CD14-positive monocyte (primary cell): Measurements from ENCODE around the gene FAM117A. TPM values are rescaled to one million over a fixed set of nuclear protein-coding genes. Genes with fewer than 3 reads are reported as not detected.

Experiments
- DNase-seq, 3 donors: peaks; one replicate each; pipeline ENCODE4 v3.0.0-alpha.2; 2011 to 2022
- H2AFZ ChIP-seq: 2 replicates; pipeline ENCODE4 v1.6.0; 2012; ENCODE audit warnings: mild to moderate bottlenecking, low read depth, low read length, inconsistent platforms; ENCODE audit not compliant: insufficient read depth, poor library complexity, severe bottlenecking
- H3K27ac ChIP-seq, 2 donors: 1 replicate in 1 of 2; 2 replicates in 1 of 2; pipeline ENCODE4 v1.5.1; 2012 to 2013; ENCODE audit warnings: low read length in 2 of 2, control low read depth in 1 of 2, inconsistent platforms in 1 of 2, low read depth in 1 of 2, mild to moderate bottlenecking in 1 of 2
- H3K27me3 ChIP-seq, 2 donors: one replicate each; pipeline versions ENCODE4 v1.6.0 to v1.6.1; 2011 to 2013; ENCODE audit warnings: low read length in 2 of 2; ENCODE audit not compliant: control insufficient read depth in 2 of 2, insufficient read depth in 2 of 2
- H3K36me3 ChIP-seq, 2 donors: replicated peaks in 1 of 2; 1 replicate in 1 of 2; 2 replicates in 1 of 2; pipeline versions ENCODE4 v1.5.1 to v1.6.1; 2012 to 2013; ENCODE audit warnings: low read length in 2 of 2, control low read depth in 1 of 2, inconsistent platforms in 1 of 2, mild to moderate bottlenecking in 1 of 2; ENCODE audit not compliant: insufficient read depth in 2 of 2, control insufficient read depth in 1 of 2
- H3K4me1 ChIP-seq, 2 donors: 1 replicate in 1 of 2; 2 replicates in 1 of 2; pipeline versions ENCODE4 v1.5.1 to v1.6.1; 2012 to 2013; ENCODE audit warnings: low read length in 2 of 2, control low read depth in 1 of 2, inconsistent platforms in 1 of 2, mild to moderate bottlenecking in 1 of 2, moderate library complexity in 1 of 2; ENCODE audit not compliant: insufficient read depth in 2 of 2, control insufficient read depth in 1 of 2
- H3K4me2 ChIP-seq: replicated peaks from 2 replicates; pipeline ENCODE3; 2012; ENCODE audit warnings: low read length, moderate library complexity, mild to moderate bottlenecking; ENCODE audit not compliant: poor library complexity, severe bottlenecking; ENCODE audit errors: extremely low read depth
- H3K4me3 ChIP-seq, 3 experiments: fragments of 200-600 bp in 1 of 3; sonication (generic) in 1 of 3; replicated peaks in 1 of 3; 1 replicate in 2 of 3; 2 replicates in 1 of 3; pipeline ENCODE4 v1.5.1; 2011 to 2013; ENCODE audit warnings: low read length in 3 of 3, mild to moderate bottlenecking in 3 of 3, control low read depth in 2 of 3, low read depth in 2 of 3, inconsistent platforms in 1 of 3, moderate library complexity in 1 of 3
- H3K79me2 ChIP-seq: 2 replicates; pipeline ENCODE4 v1.6.0; 2012; ENCODE audit warnings: mild to moderate bottlenecking, control low read depth, inconsistent platforms, low read length, moderate library complexity; ENCODE audit not compliant: insufficient read depth
- H3K9ac ChIP-seq: 2 replicates; pipeline ENCODE4 v1.6.0; 2017; ENCODE audit warnings: low read length, mild to moderate bottlenecking; ENCODE audit not compliant: insufficient read depth, poor library complexity, severe bottlenecking
- H3K9me3 ChIP-seq, 2 donors: replicated peaks in 1 of 2; 1 replicate in 1 of 2; 2 replicates in 1 of 2; pipeline versions ENCODE4 v1.5.1 to v1.6.1; 2012 to 2013; ENCODE audit warnings: low read length in 2 of 2, control low read depth in 1 of 2; ENCODE audit not compliant: control insufficient read depth in 1 of 2, insufficient read depth in 1 of 2
- H4K20me1 ChIP-seq: 2 replicates; pipeline ENCODE4 v1.6.0; 2012; ENCODE audit warnings: mild to moderate bottlenecking, low read length, control low read depth, moderate library complexity; ENCODE audit not compliant: insufficient read depth
- H3K27ac Mint-ChIP-seq, 7 donors: one replicate each; pipeline ENCODE4 v1.8.0; 2020; ENCODE audit warnings: mild to moderate bottlenecking in 7 of 7, mixed read lengths in 7 of 7, moderate library complexity in 6 of 7, inconsistent platforms in 2 of 7
- H3K27me3 Mint-ChIP-seq, 3 donors: one replicate each; pipeline ENCODE4 v1.8.0; 2021 to 2022; ENCODE audit warnings: low read depth in 3 of 3, mild to moderate bottlenecking in 3 of 3, mixed read lengths in 3 of 3, moderate library complexity in 3 of 3, inconsistent platforms in 1 of 3
- H3K36me3 Mint-ChIP-seq, 2 donors: one replicate each; pipeline ENCODE4 v1.8.0; 2020; ENCODE audit warnings: mixed read lengths in 2 of 2, inconsistent platforms in 1 of 2, mild to moderate bottlenecking in 1 of 2
- H3K4me1 Mint-ChIP-seq: one replicate; pipeline ENCODE4 v1.8.0; 2020; ENCODE audit warnings: mild to moderate bottlenecking, mixed read lengths
- H3K4me3 Mint-ChIP-seq, 2 donors: one replicate each; pipeline ENCODE4 v1.8.0; 2020; ENCODE audit warnings: mild to moderate bottlenecking in 2 of 2, mixed read lengths in 2 of 2, moderate library complexity in 1 of 2
- H3K9me3 Mint-ChIP-seq, 7 donors: one replicate each; pipeline ENCODE4 v1.8.0; 2020 to 2022; ENCODE audit warnings: mixed read lengths in 7 of 7, mild to moderate bottlenecking in 6 of 7, moderate library complexity in 6 of 7, inconsistent platforms in 2 of 7
- WGBS: methylation state at CpG from one replicate; pipeline ENCODE4 v1.1.5; 2013; ENCODE audit warnings: missing lambda C conversion rate; ENCODE audit not compliant: insufficient coverage; 5-methylcytosine and 5-hydroxymethylcytosine counted together
- intact Hi-C, 2 donors: fragments of 100-400 bp; cut with micrococcal nuclease; formaldehyde crosslinking; loops; one replicate each; pipeline versions ENCODE4 v1.15.0 to v1.15.1; 2023
- polyA plus RNA-seq, 3 donors: library from polyadenylated mRNA; depleted of rRNA in 1 of 3; unstranded in 2 of 3; stranded (reverse) in 1 of 3; fragments of 300-500 nt in 2 of 3; fragments of >200 nt in 1 of 3; fragmentation: Illumina TruSeq in 2 of 3; gene quantifications; 1 replicate in 2 of 3; 2 replicates in 1 of 3; pipeline ENCODE4 v1.2.3, GENCODE V29; 2012 to 2021
- TF ChIP-seq, protein P1 (sequence below): fragments of 200-600 bp; IDR thresholded peaks from one replicate; pipeline ENCODE4 v1.8.0; 2022; ENCODE audit warnings: antibody characterized with exemption, mild to moderate bottlenecking

The FAM117A gene
- polyA plus RNA-seq, 3 donors, result 11.8 to 34.9 (median 17.9) TPM

DNA sequence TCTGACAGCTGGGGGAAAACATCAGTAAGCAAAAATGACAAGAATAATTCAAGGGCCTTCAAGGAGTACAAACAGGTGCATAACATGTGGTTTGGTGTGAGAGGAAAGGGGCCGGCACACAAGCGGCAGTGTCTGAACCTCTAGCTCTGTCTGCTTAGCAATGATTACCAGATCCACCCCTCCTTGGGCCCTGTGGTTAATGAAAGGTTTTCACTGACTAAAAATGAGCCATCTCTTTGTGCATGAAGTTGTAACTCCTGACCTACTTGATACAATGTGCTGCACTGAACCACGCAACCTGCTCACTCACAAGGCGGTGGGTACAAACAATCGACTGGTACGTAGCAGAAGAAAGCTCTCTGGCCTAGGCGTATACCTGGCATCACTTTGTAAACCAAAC lies 15.1 kb downstream of the FAM117A start:
- intact Hi-C loops, result no loop called here
- H3K36me3 Mint-ChIP-seq, result peaks cover 12 to 28% of the 10 kb centered on the region in 2 donors
- Histone ChIP-seq H3K4me2 (no peak overlapping the region), H3K27me3 (no peaks in the 10 kb centered on the region), H3K36me3 (peaks cover 2 to 13% of the 10 kb centered on the region in 2 donors), H3K79me2 (peaks cover 100% of the 10 kb centered on the region), H3K27ac (peak overlapping the region in 1 of 2 donors; percentile 28), H3K9ac (no peak overlapping the region), H3K9me3 (no peaks in the 10 kb centered on the region), H4K20me1 (peaks cover 16% of the 10 kb centered on the region), H3K4me3 (no peak overlapping the region), H2AFZ (no peak overlapping the region), H3K4me1 (peaks cover 41 to 50% of the 10 kb centered on the region in 2 donors)
- no peaks in the 10 kb centered on the region for H3K27me3 Mint-ChIP-seq
- H3K9me3 Mint-ChIP-seq, result peaks cover 0 to 2% (median 0%) of the 10 kb centered on the region in 7 donors
- H3K27ac Mint-ChIP-seq, result peak overlapping the region in 2 of 7 donors; percentile 54 to 71
- H3K4me3 Mint-ChIP-seq, result no peak overlapping the region
- DNase-seq, result no peak
- TF ChIP-seq, protein P1, sequence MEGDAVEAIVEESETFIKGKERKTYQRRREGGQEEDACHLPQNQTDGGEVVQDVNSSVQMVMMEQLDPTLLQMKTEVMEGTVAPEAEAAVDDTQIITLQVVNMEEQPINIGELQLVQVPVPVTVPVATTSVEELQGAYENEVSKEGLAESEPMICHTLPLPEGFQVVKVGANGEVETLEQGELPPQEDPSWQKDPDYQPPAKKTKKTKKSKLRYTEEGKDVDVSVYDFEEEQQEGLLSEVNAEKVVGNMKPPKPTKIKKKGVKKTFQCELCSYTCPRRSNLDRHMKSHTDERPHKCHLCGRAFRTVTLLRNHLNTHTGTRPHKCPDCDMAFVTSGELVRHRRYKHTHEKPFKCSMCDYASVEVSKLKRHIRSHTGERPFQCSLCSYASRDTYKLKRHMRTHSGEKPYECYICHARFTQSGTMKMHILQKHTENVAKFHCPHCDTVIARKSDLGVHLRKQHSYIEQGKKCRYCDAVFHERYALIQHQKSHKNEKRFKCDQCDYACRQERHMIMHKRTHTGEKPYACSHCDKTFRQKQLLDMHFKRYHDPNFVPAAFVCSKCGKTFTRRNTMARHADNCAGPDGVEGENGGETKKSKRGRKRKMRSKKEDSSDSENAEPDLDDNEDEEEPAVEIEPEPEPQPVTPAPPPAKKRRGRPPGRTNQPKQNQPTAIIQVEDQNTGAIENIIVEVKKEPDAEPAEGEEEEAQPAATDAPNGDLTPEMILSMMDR, result no peak
- H3K4me1 Mint-ChIP-seq, result peaks cover 60% of the 10 kb centered on the region
- no CpG with 5 or more reads among the region's 7 CpGs for WGBS

DNA sequence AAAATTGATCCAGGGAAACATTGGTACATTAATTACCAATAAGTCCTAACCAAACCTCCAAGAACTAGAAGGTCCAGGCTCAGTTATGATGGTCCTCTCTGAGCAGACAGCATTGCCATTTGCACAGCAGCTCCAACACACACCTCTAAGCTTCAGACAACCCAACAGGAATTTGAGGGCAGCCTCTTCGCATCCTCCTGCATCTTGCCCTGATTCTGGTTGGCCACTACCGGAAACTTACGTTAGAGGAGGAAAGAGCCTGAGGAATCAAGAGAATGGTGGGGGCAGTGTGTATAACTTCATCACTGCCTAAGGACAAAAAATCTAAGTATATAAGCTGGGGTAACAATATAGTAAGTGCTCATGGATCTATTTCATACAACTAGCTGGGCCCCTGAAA lies 15.7 kb downstream of the FAM117A start:
- H3K4me2 ChIP-seq, result no peak overlapping the region
- H3K9me3 Mint-ChIP-seq, result peaks cover 0 to 2% (median 0%) of the 10 kb centered on the region in 7 donors
- TF ChIP-seq, protein P1, result no peak

More for the DNA sequence above, 15.7 kb downstream of the FAM117A start:
- H3K36me3 Mint-ChIP-seq, result peaks cover 12 to 25% of the 10 kb centered on the region in 2 donors
- Histone ChIP-seq H3K79me2 (peaks cover 100% of the 10 kb centered on the region), H3K36me3 (peaks cover 2 to 13% of the 10 kb centered on the region in 2 donors), H3K4me1 (peaks cover 46 to 55% of the 10 kb centered on the region in 2 donors), H4K20me1 (peaks cover 10% of the 10 kb centered on the region), H3K27ac (peak overlapping the region in 1 of 2 donors; percentile 61), H3K4me3 (no peak overlapping the region), H3K27me3 (no peaks in the 10 kb centered on the region), H2AFZ (no peak overlapping the region), H3K9me3 (no peaks in the 10 kb centered on the region), H3K9ac (no peak overlapping the region)
- H3K27me3 Mint-ChIP-seq, result no peaks in the 10 kb centered on the region
- DNase-seq, result no peak
- H3K4me1 Mint-ChIP-seq, result peaks cover 59% of the 10 kb centered on the region
- peak overlapping the region in 3 of 7 donors; percentile 33 to 71 (median 36) for H3K27ac Mint-ChIP-seq
- no peak overlapping the region for H3K4me3 Mint-ChIP-seq
- intact Hi-C loops, result no loop called here
- WGBS, result no CpG with 5 or more reads among the region's 3 CpGs
